Left hindlimb (tissue), 1 donor: ENCODE results near the gene ZNF469.

ENCODE experiments used
- DNase-seq: peaks from one replicate; pipeline ENCODE4 v3.0.0-alpha.2; 2018

Gene ZNF469

GRCh38 chr16:88363239-88363891 is 19.4 kb upstream of the ZNF469 start:
- DNase-seq = no peak

GRCh38 chr16:88365244-88365865 is 17.4 kb upstream of the ZNF469 start:
- no peak for DNase-seq

GRCh38 chr16:88366032-88366703 is 16.6 kb upstream of the ZNF469 start:
- no peak for DNase-seq

GRCh38 chr16:88366704-88367047 is 16.1 kb upstream of the ZNF469 start:
- no peak for DNase-seq

GRCh38 chr16:88367560-88367959 is 15.2 kb upstream of the ZNF469 start:
- DNase-seq = no peak

- DNase-seq = no peak
Observed at GRCh38 chr16:88368036-88368435, 14.7 kb upstream of the ZNF469 start.

- DNase-seq = no peak
Observed at GRCh38 chr16:88368994-88369393, 13.8 kb upstream of the ZNF469 start.

- DNase-seq = no peak
Observed at GRCh38 chr16:88369447-88370008, 13.2 kb upstream of the ZNF469 start.

- DNase-seq = no peak
Observed at GRCh38 chr16:88370365-88370764, 12.4 kb upstream of the ZNF469 start.

GRCh38 chr16:88372522-88372921 is 10.2 kb upstream of the ZNF469 start:
- no peak for DNase-seq

GRCh38 chr16:88373211-88373610 is 9.5 kb upstream of the ZNF469 start:
- DNase-seq = no peak

- DNase-seq = no peak
Observed at GRCh38 chr16:88373927-88374492, 8.7 kb upstream of the ZNF469 start.

GRCh38 chr16:88374736-88375135 is 8.0 kb upstream of the ZNF469 start:
- no peak for DNase-seq

- no peak for DNase-seq
Observed at GRCh38 chr16:88375236-88375975, 7.4 kb upstream of the ZNF469 start.

GRCh38 chr16:88375996-88376834 is 6.5 kb upstream of the ZNF469 start:
- DNase-seq = peak; percentile 80

- no peak for DNase-seq
Observed at GRCh38 chr16:88376835-88377726, 5.7 kb upstream of the ZNF469 start.

- no peak for DNase-seq
Observed at GRCh38 chr16:88377961-88378360, 4.8 kb upstream of the ZNF469 start.

- DNase-seq = no peak
Observed at GRCh38 chr16:88378401-88378800, 4.4 kb upstream of the ZNF469 start.

GRCh38 chr16:88378836-88379693 is 3.7 kb upstream of the ZNF469 start:
- no peak for DNase-seq

GRCh38 chr16:88379694-88380040 is 3.1 kb upstream of the ZNF469 start:
- DNase-seq = no peak
